Heart left ventricle (tissue), 16 donors: ENCODE measurements around the gene GPBP1L1. TPM values are rescaled to one million over a fixed set of nuclear protein-coding genes. Genes with fewer than 3 reads are reported as not detected.

Experiments used
- ATAC-seq, 4 donors: fragments of 200-7000 bp; cut with Tn5 transposase; one replicate each; pipeline ENCODE4 v1.9.1; 2020 to 2022; ENCODE audit warnings: moderate library complexity in 4 of 4, mild to moderate bottlenecking in 3 of 4, moderate number of reproducible peaks in 1 of 4
- DNase-seq, 5 donors: peaks; one replicate each; pipeline ENCODE4 v3.0.0-alpha.2; 2020
- H3K27ac ChIP-seq, 12 donors: fragments of 200-600 bp; sonication (generic) in 4 of 12; one replicate each; pipeline versions ENCODE4 v1.5.0 to v1.8.0; 2016 to 2022; ENCODE audit warnings: mild to moderate bottlenecking in 2 of 12
- H3K27me3 ChIP-seq, 9 donors: fragments of 200-600 bp; sonication (generic) in 2 of 9; one replicate each; pipeline versions ENCODE4 v1.5.1 to v1.8.0; 2016 to 2022; ENCODE audit warnings: mild to moderate bottlenecking in 3 of 9
- H3K36me3 ChIP-seq, 9 donors: fragments of 200-600 bp; sonication (generic) in 2 of 9; one replicate each; pipeline versions ENCODE4 v1.5.0 to v1.8.0; 2018 to 2022; ENCODE audit warnings: mild to moderate bottlenecking in 2 of 9
- H3K4me1 ChIP-seq, 12 donors: fragments of 200-600 bp; sonication (generic) in 4 of 12; one replicate each; pipeline versions ENCODE4 v1.5.0 to v1.8.0; 2016 to 2022; ENCODE audit warnings: mild to moderate bottlenecking in 3 of 12
- H3K4me3 ChIP-seq, 12 donors: fragments of 200-600 bp; sonication (generic) in 4 of 12; one replicate each; pipeline versions ENCODE4 v1.5.0 to v1.8.0; 2017 to 2022; ENCODE audit warnings: mild to moderate bottlenecking in 9 of 12, moderate library complexity in 4 of 12
- H3K9me3 ChIP-seq, 12 donors: fragments of 200-600 bp; sonication (generic) in 4 of 12; one replicate each; pipeline versions ENCODE4 v1.5.0 to v1.8.0; 2016 to 2022; ENCODE audit warnings: mild to moderate bottlenecking in 1 of 12
- CTCF ChIP-seq, 12 donors: fragments of 200-600 bp; sonication (generic) in 4 of 12; IDR thresholded peaks; one replicate each; pipeline versions ENCODE4 v1.5.0 to v1.8.0; 2018 to 2022; ENCODE audit warnings: antibody characterized with exemption in 12 of 12, mild to moderate bottlenecking in 5 of 12
- POLR2A ChIP-seq, 2 donors: fragments of 450-650 bp; IDR thresholded peaks; one replicate each; pipeline ENCODE4 v1.6.1; 2017; ENCODE audit warnings: antibody characterized with exemption in 2 of 2, mild to moderate bottlenecking in 2 of 2, moderate library complexity in 2 of 2
- WGBS, 4 donors: extraction: QIAGEN DNeasy Blood & Tissue Kit in 2 of 4; methylation state at CpG; one replicate each; pipeline versions ENCODE4 v1.1.5 to v1.1.7; 2013 to 2018; 5-methylcytosine and 5-hydroxymethylcytosine counted together
- intact Hi-C, 10 donors: fragments of 100-400 bp; cut with DNase I; formaldehyde crosslinking; loops; one replicate each; pipeline versions ENCODE4 v1.11.1 to v1.14.2; 2022
- polyA plus RNA-seq, 2 donors: library from polyadenylated mRNA; stranded (reverse); fragments of 200-250 nt; gene quantifications; one replicate each; pipeline ENCODE4 v1.2.3, GENCODE V29; 2013
- total RNA-seq, 9 donors: library from RNA; depleted of rRNA in 2 of 9; stranded (reverse); fragments of >200 nt in 2 of 9; fragmentation: NEBNext Ultra II Directional in 3 of 9; extraction: Animal tissue kit (Norgen Biotek cat#: 25700) in 3 of 9; gene quantifications; one replicate each; pipeline versions ENCODE4 v1.1.0 to v1.2.4, GENCODE V29; 2016 to 2023
- donor health status: ischemic (EF 13 %, LVEDD 7.1; RV severe dilation, severe dysfunction).
- donor health status: healthy with polysubstance abuse.
- donor health status: DM: no; HTN: yes; CAD: no.
- donor health status: DM: no; HTN: no; CAD: no.
- donor health status: ischemic (EF 25% LVEDD 6.9; RV normal size, moderate dysfunction).
- donor health status: ischemic (EF 25% LVEDD 5.7; RV mildly dilated, moderate dysfunction).
- donor health status: healthy.
- donor health status: DM: yes; HTN: yes; CAD: no.
- donor health status: ischemic (EF 35%, LVEDD 5.7; RV mildly dilated, moderate dysfunction).
- donor health status: nonischemic (EF 11% LVEDD 7.7; RV severe dilation, severe dysfunction).
- donor health status: DM: yes; HTN: yes; CAD: no.
- donor health status: PGD.
- donor health status: ischemic (EF 29% LVEDD 5.4; RV normal size, mild dysfunction).
- donor health status: nonischemic (EF 23%, LVEDD 6.1; RV moderate dilation, normal function).

Gene GPBP1L1
- total and polyA plus RNA-seq, 11 donors = 26.6 to 94.2 (median 76.0) TPM

- Histone ChIP-seq H3K27me3 (no peaks in the 10 kb centered on the region), H3K4me1 (peaks cover 9 to 65% (median 51%) of the 10 kb centered on the region in 12 donors), H3K4me3 (peak overlapping the region; percentile 75 to 99 (median 93)), H3K9me3 (no peaks in the 10 kb centered on the region), H3K36me3 (peaks cover 0 to 11% (median 0%) of the 10 kb centered on the region in 9 donors), H3K27ac (peak overlapping the region; percentile 84 to 99 (median 95))
- intact Hi-C loops = loop anchor here in 8 of 10 donors (2.0 to 10.0 kb wide), 10 partner anchors 38 to 447 kb away; partner anchors contain the start of genes NASP (in 6 of the 8), PRDX1 (in 3 of the 8), IPP (in 2 of the 8) and MAST2 (in 2 of the 8)
- WGBS, 4 donors = 0 to 1% (median 1%) methylated on average over 13 of the region's 13 CpGs
- no peak for TF ChIP-seq CTCF (IDR thresholded peaks at IDR 0.05)
- TF ChIP-seq POLR2A (IDR thresholded peaks at IDR 0.05) = no peak
- DNase-seq (no peak), ATAC-seq (no peak)
Measured at GRCh38 chr1:45685308-45686014, 872 bp downstream of the GPBP1L1 start.

- Histone ChIP-seq H3K4me3 (peak overlapping the region in 9 of 12 donors; percentile 75 to 99 (median 92)), H3K27me3 (no peaks in the 10 kb centered on the region), H3K36me3 (peaks cover 0 to under 1% (median 0%) of the 10 kb centered on the region in 9 donors), H3K4me1 (peaks cover 9 to 71% (median 58%) of the 10 kb centered on the region in 12 donors), H3K27ac (no peak overlapping the region), H3K9me3 (no peaks in the 10 kb centered on the region)
- WGBS, 4 donors = 31 to 46% (median 38%) methylated on average over 2 of the region's 2 CpGs
- ATAC-seq (no peak), DNase-seq (no peak)
- intact Hi-C loops = loop anchor here in 5 of 10 donors (10.0 kb wide), 2 partner anchors 100 to 160 kb away; partner anchors contain the start of genes NASP (in 3 of the 5) and PRDX1 (in 2 of the 5)
- TF ChIP-seq CTCF (IDR thresholded peaks at IDR 0.05) (no peak), POLR2A (IDR thresholded peaks at IDR 0.05) (no peak)
Measured at GRCh38 chr1:45684402-45684801, 1.9 kb downstream of the GPBP1L1 start.

- WGBS, 4 donors = 68 to 85% (median 80%) methylated on average over 6 of the region's 6 CpGs
- no peak for ATAC-seq
- H3K27ac ChIP-seq = no peak overlapping the region
Measured at GRCh38 chr1:45682942-45683341, 3.4 kb downstream of the GPBP1L1 start.

More at GRCh38 chr1:45682942-45683341, 3.4 kb downstream of the GPBP1L1 start:
- Histone ChIP-seq H3K4me1 (peaks cover 12 to 76% (median 65%) of the 10 kb centered on the region in 12 donors), H3K9me3 (no peaks in the 10 kb centered on the region), H3K36me3 (no peaks in the 10 kb centered on the region), H3K4me3 (no peak overlapping the region), H3K27me3 (no peaks in the 10 kb centered on the region)
- DNase-seq = no peak
- intact Hi-C loops = loop anchor here in 5 of 10 donors (10.0 kb wide), 2 partner anchors 98 to 158 kb away; partner anchors contain the start of genes NASP (in 3 of the 5) and PRDX1 (in 2 of the 5)
- no peak for TF ChIP-seq POLR2A (IDR thresholded peaks at IDR 0.05)
- TF ChIP-seq CTCF (IDR thresholded peaks at IDR 0.05) = no peak
